ENCODE measurements around the gene SHC2.
"Not testable (repeated sequence)": the region's sequence is repeated elsewhere in the genome, so short reads cannot be mapped to it uniquely, and the experiment has no call there.

Gene SHC2

GRCh38 chr19:455031-455705 is 5.7 kb downstream of the SHC2 start:
- DNase-seq = no peak
- in situ Hi-C loops (cut with MboI; ENCODE audit: low pct_unique_long_range_greater_than_20kb, low sequenced_read_pairs) = no loop called here

DNA sequence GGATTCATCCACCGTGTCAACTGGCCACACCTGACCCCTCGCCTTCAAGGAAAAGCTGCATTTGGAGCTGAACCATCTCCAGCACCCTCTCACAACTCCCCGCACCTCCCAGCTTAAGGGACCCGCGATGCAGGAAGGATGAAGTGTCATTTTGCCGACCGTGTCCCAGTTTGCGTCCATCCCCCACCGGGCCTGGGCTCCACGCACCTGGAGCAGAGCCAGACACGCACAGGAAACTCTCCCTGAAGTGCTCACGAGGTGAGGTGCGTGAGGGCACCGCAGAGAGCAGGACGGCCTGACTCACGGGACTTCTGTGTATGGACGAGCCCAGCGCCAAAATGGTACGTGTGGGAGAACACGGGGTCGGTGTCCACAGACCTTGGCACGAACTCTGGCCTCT is 7.2 kb downstream of the SHC2 start:
- in situ Hi-C loops (cut with MboI; ENCODE audit: low pct_unique_long_range_greater_than_20kb, low sequenced_read_pairs) = no loop called here
- no peak for DNase-seq

GRCh38 chr19:452829-453228 is 8.0 kb downstream of the SHC2 start:
- no peak for DNase-seq
- in situ Hi-C loops (cut with MboI; ENCODE audit: low pct_unique_long_range_greater_than_20kb, low sequenced_read_pairs) = no loop called here

GRCh38 chr19:450912-451481 is 9.8 kb downstream of the SHC2 start:
- DNase-seq; in situ Hi-C loops (cut with MboI; ENCODE audit: low pct_unique_long_range_greater_than_20kb, low sequenced_read_pairs): not testable (repeated sequence)

DNA sequence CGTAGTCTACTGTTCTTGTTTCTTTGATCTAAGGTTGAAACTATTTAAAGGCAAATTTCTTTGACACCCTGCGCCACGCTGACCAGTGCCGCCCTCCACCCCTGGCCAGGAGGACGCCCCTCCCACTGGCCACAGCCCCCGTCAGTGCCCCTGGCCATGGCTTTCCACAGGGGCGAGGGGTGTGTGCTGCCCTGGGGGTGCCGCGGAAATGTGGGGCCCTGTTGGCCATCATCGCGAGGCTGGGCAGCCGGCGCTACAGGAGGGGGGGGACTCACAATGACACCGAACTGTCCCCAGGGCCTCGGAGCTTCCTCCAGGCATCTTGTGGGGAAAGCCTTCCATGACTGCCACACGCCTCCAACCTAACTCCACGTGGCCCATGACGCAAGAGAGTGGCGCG is 10.9 kb downstream of the SHC2 start:
- DNase-seq = no peak
- in situ Hi-C loops (cut with MboI; ENCODE audit: low pct_unique_long_range_greater_than_20kb, low sequenced_read_pairs) = no loop called here

DNA sequence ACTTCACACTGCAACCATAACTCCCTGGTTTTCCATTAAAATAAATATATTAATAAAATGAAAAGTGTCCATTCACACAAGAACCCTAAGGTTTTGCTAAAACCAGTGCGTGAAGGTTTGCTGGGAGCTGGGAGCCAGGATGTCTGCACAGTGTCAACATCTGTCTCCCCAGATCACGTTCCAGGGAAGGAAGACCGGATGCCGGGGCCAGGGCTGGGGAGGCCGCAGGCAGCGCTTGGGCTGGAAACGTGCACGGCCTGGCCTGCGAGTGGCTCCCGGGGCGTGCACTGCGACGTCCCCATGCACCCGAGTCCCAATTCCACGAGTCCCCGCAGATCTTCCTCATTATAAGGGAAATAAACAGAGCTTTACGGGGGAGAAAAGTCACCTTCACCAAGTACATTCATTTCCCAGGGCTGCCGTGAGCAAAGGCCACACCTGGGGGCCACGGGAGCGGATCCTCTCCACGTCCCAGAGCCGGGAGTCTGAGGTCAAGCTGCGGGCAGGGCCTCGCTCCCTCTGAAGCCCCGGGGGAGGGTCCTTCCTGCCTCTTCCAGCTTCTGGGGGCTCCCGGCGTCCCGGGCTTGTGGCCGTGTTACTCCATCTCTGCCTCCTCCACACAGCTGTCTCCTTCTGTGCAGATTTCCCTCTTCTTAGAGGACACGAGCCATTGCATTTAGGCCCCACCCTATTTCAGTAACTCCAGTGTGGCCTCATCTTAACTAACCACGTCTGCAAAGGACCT is 12.8 kb downstream of the SHC2 start:
- DNase-seq = no peak
- in situ Hi-C loops (cut with MboI; ENCODE audit: low pct_unique_long_range_greater_than_20kb, low sequenced_read_pairs) = no loop called here

GRCh38 chr19:447064-447426 is 13.8 kb downstream of the SHC2 start:
- DNase-seq = no peak
- in situ Hi-C loops (cut with MboI; ENCODE audit: low pct_unique_long_range_greater_than_20kb, low sequenced_read_pairs) = no loop called here

DNA sequence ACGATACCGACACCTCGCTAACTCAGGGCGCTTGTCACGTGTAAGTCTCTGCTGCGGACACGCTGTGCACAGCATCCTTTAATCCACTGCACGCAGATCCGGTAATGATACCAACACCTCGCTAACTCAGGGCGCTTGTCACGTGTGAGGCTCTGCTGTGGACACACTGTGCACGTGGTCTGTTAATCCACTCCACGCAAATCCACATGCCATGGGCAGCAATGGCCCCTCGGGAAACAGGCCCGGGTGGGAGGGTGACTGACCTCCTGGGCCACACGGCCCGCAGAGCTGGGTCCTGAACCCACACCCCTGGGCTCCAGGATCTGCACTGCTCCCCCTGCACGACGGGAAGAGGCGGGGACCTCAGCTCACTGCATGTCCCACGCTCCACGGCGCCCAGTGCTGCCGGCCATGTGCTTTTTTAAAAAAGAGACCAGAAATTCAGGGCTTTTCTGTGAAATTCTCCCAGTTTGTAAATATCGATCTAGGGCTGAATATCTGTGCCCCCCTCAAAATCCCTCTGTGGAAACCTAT is 16.1 kb downstream of the SHC2 start:
- DNase-seq = no peak
- in situ Hi-C loops (cut with MboI; ENCODE audit: low pct_unique_long_range_greater_than_20kb, low sequenced_read_pairs) = no loop called here

- no peak for DNase-seq
- in situ Hi-C loops (cut with MboI; ENCODE audit: low pct_unique_long_range_greater_than_20kb, low sequenced_read_pairs) = no loop called here
These were observed 17.8 kb downstream of the SHC2 start for GRCh38 chr19:443005-443404.

DNA sequence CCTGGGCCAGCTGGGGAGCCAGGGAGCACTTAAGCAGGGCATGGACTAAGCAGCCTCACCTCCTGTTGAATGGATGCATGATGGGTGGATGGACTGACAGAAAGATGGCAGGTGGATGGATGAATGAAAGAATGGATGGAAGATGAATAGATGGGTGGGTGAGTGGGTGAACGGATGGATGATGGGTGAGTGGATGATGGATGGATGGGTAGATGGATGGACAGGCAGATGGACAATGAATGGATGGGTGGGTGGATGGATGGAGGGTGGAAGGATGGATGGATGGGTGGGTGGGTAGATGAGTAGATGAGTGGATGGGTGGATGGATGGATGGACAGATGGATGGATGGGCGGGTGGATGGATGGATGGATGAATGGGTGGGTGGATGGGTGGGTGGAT is 18.7 kb downstream of the SHC2 start:
- no peak for DNase-seq
- in situ Hi-C loops (cut with MboI; ENCODE audit: low pct_unique_long_range_greater_than_20kb, low sequenced_read_pairs) = no loop called here

DNA sequence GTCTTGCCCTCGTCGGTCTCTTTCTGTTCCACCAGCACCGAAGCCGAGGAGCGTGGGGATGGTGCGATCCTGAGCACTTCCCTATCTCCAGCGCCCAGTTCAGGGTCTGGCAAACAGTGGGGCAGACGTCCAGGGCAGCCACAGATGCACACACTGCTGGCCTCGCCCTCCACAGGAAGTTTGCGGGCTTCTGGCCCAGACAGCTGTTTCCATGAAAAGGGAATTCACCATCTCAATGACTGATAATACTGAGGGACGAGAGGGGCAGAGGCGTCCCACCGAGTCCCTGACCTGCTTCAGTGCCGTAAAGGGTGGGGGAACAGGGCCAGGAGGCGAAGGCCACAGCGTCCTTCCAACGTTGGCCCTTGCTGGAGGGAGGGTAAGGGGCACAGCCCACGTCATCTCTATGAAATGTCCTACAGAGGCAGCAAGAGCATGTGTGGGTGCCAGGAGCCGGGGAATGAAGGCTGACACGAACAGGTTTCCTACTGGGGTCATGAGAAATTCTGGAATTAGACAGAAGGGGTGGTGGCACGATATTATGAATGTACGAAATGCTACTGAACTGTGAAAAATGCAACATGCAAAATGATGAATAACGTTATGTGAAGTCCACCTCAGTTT is 19.5 kb downstream of the SHC2 start:
- in situ Hi-C loops (cut with MboI; ENCODE audit: low pct_unique_long_range_greater_than_20kb, low sequenced_read_pairs) = no loop called here
- peak; percentile 42 for DNase-seq

- no peak for DNase-seq
- in situ Hi-C loops (cut with MboI; ENCODE audit: low pct_unique_long_range_greater_than_20kb, low sequenced_read_pairs) = no loop called here
These were observed 20.2 kb downstream of the SHC2 start for GRCh38 chr19:440391-441212.

GRCh38 chr19:439167-439900 is 21.5 kb downstream of the SHC2 start:
- in situ Hi-C loops (cut with MboI; ENCODE audit: low pct_unique_long_range_greater_than_20kb, low sequenced_read_pairs) = no loop called here
- DNase-seq = no peak

- DNase-seq = no peak
- in situ Hi-C loops (cut with MboI; ENCODE audit: low pct_unique_long_range_greater_than_20kb, low sequenced_read_pairs) = no loop called here
These were observed 22.3 kb downstream of the SHC2 start for GRCh38 chr19:438416-438958.

GRCh38 chr19:437041-437440 is 23.8 kb downstream of the SHC2 start:
- no peak for DNase-seq
- in situ Hi-C loops (cut with MboI; ENCODE audit: low pct_unique_long_range_greater_than_20kb, low sequenced_read_pairs) = no loop called here

GRCh38 chr19:436413-436950 is 24.4 kb downstream of the SHC2 start:
- in situ Hi-C loops (cut with MboI; ENCODE audit: low pct_unique_long_range_greater_than_20kb, low sequenced_read_pairs) = no loop called here
- no peak for DNase-seq

GRCh38 chr19:435707-436412 is 25.0 kb downstream of the SHC2 start:
- in situ Hi-C loops (cut with MboI; ENCODE audit: low pct_unique_long_range_greater_than_20kb, low sequenced_read_pairs) = no loop called here
- no peak for DNase-seq
